HFFc6 (cell line): Measurements from ENCODE around the gene GJB4. TPM values are rescaled to one million over a fixed set of nuclear protein-coding genes. Genes with fewer than 3 reads are reported as not detected.

Experiments
- DNase-seq: peaks from one replicate; pipeline ENCODE4 v3.0.0-alpha.2; 2018
- H3K27ac Mint-ChIP-seq: 2 replicates; pipeline ENCODE4 v1.8.0; 2020; ENCODE audit warnings: mild to moderate bottlenecking, mixed read lengths
- H3K27me3 Mint-ChIP-seq: 2 replicates; pipeline ENCODE4 v1.8.0; 2021; ENCODE audit warnings: mild to moderate bottlenecking, moderate library complexity, mixed read lengths; ENCODE audit not compliant: insufficient read depth
- H3K36me3 Mint-ChIP-seq: 2 replicates; pipeline ENCODE4 v1.8.0; 2021; ENCODE audit warnings: low read depth, mixed read lengths
- H3K4me1 Mint-ChIP-seq: 2 replicates; pipeline ENCODE4 v1.8.0; 2020; ENCODE audit warnings: low read depth, mixed read lengths
- H3K4me3 Mint-ChIP-seq: 2 replicates; pipeline ENCODE4 v1.8.0; 2020; ENCODE audit warnings: mild to moderate bottlenecking, moderate library complexity, mixed read lengths
- H3K9me3 Mint-ChIP-seq: 2 replicates; pipeline ENCODE4 v1.8.0; 2020; ENCODE audit warnings: mild to moderate bottlenecking, mixed read lengths
- total RNA-seq, 6 experiments: library from RNA; stranded (reverse); fragmentation: NEBNext Ultra II Directional; extraction: Animal tissue kit (Norgen Biotek cat#: 25700); gene quantifications; 2 replicates in 1 of 6; 3 replicates in 5 of 6; pipeline ENCODE4 v1.2.3, GENCODE V29; 2021
- TF ChIP-seq, protein P1 (sequence below): fragments of 200-600 bp; sonication (generic); IDR thresholded peaks from 2 replicates; pipeline ENCODE4 v1.5.0; 2021; ENCODE audit warnings: antibody characterized with exemption, mild to moderate bottlenecking

Gene GJB4
- total RNA-seq, 6 experiments from 2014 or later = not detected

DNA sequence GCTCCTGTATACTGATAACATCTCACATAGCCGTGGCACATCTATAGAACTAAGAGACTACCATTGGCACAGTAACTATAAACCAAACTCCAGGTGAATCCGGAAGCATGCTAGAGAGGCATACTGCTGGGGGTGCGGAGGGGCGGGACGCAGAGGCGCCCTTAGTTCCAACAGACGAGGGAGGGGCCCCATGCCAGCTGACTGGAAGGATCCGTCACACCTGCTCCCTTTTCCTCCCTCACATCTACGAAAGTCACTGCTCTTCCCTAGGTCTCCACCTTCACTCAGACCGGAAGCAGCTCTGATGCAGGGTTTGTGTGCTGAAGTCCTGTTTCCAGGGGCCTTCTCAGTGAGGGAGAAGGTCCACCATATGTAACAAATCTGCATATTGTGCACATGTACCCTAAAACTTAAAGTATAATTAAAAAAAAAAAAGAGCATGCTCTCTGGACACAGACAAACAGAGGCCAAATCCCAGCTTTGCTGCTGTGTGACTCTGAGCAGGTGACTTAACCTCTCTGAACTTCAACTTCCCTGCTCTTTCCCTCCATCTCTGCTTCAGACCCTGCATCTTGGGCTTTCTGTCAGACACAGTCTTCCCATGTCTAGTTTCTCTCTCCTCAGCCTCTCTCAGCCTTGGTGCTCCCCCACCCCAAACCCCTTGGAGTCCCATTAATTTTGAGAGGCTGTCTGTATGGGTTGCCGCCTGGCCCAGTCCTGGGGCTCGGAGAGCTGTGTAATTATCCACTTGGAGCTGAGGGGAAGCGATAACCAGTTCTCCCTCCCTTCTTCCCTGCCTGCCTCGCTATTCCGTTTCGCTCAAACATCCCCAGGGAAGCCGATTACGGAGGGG, 12.5 kb upstream of the GJB4 start:
- no peak overlapping the region for H3K27ac Mint-ChIP-seq
- H3K36me3 Mint-ChIP-seq = no peaks in the 10 kb centered on the region
- H3K9me3 Mint-ChIP-seq = no peaks in the 10 kb centered on the region
- TF ChIP-seq, protein P1, sequence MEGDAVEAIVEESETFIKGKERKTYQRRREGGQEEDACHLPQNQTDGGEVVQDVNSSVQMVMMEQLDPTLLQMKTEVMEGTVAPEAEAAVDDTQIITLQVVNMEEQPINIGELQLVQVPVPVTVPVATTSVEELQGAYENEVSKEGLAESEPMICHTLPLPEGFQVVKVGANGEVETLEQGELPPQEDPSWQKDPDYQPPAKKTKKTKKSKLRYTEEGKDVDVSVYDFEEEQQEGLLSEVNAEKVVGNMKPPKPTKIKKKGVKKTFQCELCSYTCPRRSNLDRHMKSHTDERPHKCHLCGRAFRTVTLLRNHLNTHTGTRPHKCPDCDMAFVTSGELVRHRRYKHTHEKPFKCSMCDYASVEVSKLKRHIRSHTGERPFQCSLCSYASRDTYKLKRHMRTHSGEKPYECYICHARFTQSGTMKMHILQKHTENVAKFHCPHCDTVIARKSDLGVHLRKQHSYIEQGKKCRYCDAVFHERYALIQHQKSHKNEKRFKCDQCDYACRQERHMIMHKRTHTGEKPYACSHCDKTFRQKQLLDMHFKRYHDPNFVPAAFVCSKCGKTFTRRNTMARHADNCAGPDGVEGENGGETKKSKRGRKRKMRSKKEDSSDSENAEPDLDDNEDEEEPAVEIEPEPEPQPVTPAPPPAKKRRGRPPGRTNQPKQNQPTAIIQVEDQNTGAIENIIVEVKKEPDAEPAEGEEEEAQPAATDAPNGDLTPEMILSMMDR = no peak
- no peak for DNase-seq
- 0 out of 2 replicates have a peak, but pooled peaks cover 6% of the 10 kb centered on the region for H3K4me1 Mint-ChIP-seq
- H3K27me3 Mint-ChIP-seq = peaks cover 23% of the 10 kb centered on the region
- H3K4me3 Mint-ChIP-seq = no peak overlapping the region

DNA sequence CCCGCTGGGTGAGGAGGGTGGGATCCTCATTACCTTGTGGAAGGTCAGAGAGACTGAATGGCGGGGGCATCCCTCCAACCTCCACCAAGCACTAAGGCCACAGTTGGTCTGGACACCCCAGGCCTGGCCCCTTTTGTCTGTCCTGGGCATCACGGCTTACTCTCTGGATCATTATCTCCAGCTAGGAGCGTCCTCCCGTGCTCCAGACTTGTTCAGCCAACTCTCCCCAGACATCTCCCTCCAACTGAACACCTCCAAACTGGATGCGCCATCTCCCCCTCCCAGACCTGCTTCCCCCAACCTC, 11.9 kb upstream of the GJB4 start:
- H3K4me3 Mint-ChIP-seq = no peak overlapping the region
- H3K4me1 Mint-ChIP-seq = 0 out of 2 replicates have a peak, but pooled peaks cover 6% of the 10 kb centered on the region
- no peaks in the 10 kb centered on the region for H3K9me3 Mint-ChIP-seq
- TF ChIP-seq, protein P1 = no peak
- H3K36me3 Mint-ChIP-seq = no peaks in the 10 kb centered on the region
- no peak overlapping the region for H3K27ac Mint-ChIP-seq
- peaks cover 23% of the 10 kb centered on the region for H3K27me3 Mint-ChIP-seq
- no peak for DNase-seq

DNA sequence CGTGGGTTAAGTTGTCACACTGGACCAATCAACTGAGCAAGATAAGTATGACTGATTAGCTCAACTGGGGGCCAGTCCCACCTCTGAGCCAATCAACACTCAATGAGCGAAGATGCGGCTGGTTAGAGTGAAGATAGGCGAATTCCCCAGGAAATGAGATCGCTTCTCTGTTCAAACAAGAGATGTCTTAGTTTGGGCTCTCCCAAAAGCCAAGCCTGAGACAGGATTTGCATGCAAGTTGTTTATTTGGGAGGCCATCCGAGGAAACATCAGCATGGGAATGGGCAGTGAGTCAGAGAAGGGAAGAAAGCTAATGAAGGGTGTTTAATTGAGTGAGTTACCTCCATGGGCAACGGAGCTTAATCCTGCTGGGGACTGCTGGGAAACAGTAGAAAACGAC, 9.5 kb upstream of the GJB4 start:
- Mint-ChIP-seq H3K4me1 (peaks cover 6% of the 10 kb centered on the region; the same call in 1 of the 2 replicates), H3K36me3 (no peaks in the 10 kb centered on the region), H3K9me3 (no peaks in the 10 kb centered on the region), H3K27ac (no peak overlapping the region), H3K4me3 (no peak overlapping the region), H3K27me3 (peaks cover 29% of the 10 kb centered on the region)
- no peak for DNase-seq
- TF ChIP-seq, protein P1 = no peak

DNA sequence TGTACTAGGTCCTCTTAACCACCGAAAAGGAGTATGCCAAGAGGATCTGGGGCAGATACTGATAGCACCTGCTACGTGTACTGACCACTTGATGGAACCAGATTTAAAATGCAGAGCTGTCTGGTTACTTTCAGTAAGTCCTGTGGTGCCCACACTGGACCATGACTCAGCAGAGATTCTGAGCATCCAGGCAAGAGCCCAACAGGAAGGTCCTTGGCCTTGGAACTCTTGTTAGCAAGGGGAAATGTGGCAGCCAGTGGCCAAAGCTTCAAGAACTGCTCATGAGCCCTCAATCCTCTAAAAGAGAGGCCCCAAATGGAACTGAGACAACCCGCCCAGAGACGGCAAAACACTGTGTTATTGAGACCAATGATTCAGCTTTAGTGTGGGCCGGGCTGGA, 8.9 kb upstream of the GJB4 start:
- no peak overlapping the region for H3K27ac Mint-ChIP-seq
- H3K9me3 Mint-ChIP-seq = no peaks in the 10 kb centered on the region
- H3K4me3 Mint-ChIP-seq = no peak overlapping the region
- peaks cover 6% of the 10 kb centered on the region; the same call in 1 of the 2 replicates for H3K4me1 Mint-ChIP-seq
- DNase-seq = no peak
- no peaks in the 10 kb centered on the region for H3K36me3 Mint-ChIP-seq
- TF ChIP-seq, protein P1 = no peak
- H3K27me3 Mint-ChIP-seq = peaks cover 24% of the 10 kb centered on the region

DNA sequence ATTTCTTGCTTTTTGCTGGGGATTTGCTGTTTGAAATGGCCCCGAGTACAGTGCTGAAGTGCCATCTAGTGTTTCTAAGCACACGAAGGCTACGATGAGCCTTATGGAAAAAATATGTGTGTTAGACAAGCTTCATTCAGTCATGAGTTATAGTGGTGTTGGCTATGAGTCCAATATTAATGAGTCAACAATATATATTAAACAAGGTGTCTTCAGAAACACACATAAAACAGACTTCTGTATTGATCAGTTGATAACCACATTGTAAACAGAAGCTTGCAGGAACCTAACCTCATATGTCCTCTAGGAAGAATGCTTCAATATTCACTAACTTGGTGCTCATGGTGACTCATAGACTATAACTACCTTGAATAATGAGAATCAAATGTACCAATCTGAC, 6.4 kb upstream of the GJB4 start:
- TF ChIP-seq, protein P1 = no peak
- peaks cover 6% of the 10 kb centered on the region; the same call in 1 of the 2 replicates for H3K4me1 Mint-ChIP-seq
- DNase-seq = no peak
- H3K4me3 Mint-ChIP-seq = no peak overlapping the region
- no peaks in the 10 kb centered on the region for H3K36me3 Mint-ChIP-seq
- H3K9me3 Mint-ChIP-seq = no peaks in the 10 kb centered on the region
- H3K27ac Mint-ChIP-seq = no peak overlapping the region
- H3K27me3 Mint-ChIP-seq = peaks cover 22% of the 10 kb centered on the region
